Measurements from ENCODE around the gene COA1.
"Not testable (repeated sequence)": the region's sequence is repeated elsewhere in the genome, so short reads cannot be mapped to it uniquely, and the experiment has no call there.

The COA1 gene

DNA sequence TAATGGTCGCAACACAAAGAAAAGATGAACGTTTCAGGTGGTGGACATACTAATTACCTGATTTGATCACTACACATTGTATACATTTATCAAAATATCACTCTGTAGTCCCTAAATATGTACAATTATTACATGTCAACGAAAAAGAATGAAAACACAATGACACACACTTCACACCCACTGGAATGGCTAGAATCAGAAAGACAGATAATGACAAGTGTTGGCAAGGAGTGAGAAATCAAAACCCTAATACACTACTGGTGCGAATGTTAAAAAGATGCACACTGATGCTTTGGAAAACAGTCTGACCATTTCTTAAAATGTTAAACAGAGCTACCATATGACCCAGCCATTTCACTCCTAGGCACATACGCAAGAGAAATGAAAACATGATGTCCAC lies 2.3 kb downstream of the COA1 start:
- DNase-seq (ENCODE audit: low read depth in 2 of 2): no peak

- no peak for DNase-seq (ENCODE audit: low read depth in 2 of 2)
These were observed 2.9 kb downstream of the COA1 start for GRCh38 chr7:43726466-43726865.

DNA sequence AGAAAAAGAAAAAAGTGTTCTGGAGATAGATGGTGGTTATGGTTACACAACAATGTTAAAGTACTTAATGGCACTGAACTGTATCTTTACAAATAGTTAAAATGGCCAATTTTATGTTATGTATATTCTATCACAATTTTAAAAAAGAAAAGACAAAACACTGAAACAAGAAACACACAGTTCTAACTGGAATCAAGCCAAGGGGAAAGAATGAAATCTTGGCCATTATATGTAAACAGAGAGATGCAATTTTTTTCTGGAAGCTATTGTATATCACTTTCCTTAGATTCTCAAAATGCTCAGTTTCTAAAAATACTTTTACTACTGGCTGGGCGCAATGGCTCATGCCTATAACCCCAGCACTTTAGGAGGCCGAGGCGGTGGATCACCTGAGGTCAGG lies 4.1 kb downstream of the COA1 start:
- no peak for DNase-seq (ENCODE audit: low read depth in 2 of 2)

DNA sequence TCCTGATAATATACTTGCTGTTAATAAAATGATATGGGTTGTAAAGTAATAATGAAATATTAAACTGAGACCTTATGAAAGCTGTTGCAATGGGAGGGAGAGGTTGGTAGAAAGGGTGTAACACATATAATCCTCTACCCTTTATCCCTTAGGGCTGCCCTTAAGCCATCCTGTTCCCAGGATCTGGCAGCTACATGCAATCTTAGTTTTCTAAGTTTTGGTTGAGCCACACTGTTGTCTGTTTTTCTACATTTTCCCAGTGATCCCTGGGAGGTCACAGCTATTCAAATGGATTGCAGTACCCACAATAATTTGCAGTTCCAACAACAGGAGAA lies 6.3 kb downstream of the COA1 start:
- no peak for DNase-seq (ENCODE audit: low read depth in 2 of 2)

DNA sequence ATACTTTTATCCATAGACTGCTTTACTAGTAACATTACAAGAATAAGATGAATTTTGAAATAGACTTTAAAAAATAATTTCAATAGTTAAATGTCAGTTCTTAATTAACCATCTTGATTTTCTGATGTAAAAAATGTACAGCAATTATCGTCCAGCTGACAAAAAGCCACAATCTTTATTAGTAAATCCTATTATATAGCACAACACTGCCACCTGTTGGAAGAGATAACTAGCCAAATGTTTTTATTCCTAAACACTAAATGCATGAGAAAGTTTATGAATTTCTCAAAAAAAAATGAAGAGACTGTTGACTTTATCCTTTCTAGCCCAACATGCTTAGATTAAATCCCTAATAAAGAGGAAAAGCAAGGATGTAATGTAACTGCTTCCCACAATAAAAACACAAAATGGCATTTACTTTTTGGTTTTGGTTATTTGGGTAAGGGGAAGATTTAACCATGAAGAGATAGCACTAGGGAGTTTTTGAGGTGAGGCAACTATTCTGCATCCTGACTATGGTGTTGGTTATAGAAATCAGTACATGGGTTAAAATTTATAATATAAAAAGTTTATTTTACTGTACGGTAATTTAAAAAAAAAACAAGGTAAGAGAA lies 8.0 kb downstream of the COA1 start:
- DNase-seq (ENCODE audit: low read depth in 2 of 2): no peak

DNA sequence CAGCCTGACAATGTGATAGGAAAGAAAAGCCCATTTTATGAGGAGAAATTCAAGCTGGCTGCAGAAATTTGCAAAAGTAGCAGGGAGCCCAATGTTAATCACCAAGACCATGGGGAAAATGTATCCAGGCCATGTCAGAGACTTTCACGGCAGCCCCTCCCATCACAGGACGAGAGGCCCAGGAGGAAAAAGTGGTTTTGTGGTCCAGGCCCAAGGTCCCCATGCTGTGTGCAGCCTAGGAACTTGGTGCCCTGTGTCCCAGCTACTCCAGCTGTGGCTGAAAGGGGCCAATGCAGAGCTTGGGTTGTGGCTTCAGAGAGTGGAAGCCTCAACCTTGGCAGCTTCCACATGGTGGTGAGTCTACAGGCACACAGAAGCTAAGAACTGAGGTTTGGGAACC lies 12.7 kb downstream of the COA1 start:
- DNase-seq (ENCODE audit: low read depth in 2 of 2): no peak

- DNase-seq (ENCODE audit: low read depth in 2 of 2): not testable (repeated sequence)
These were observed 13.4 kb downstream of the COA1 start for GRCh38 chr7:43715966-43716365.

- no peak for DNase-seq (ENCODE audit: low read depth in 2 of 2)
These were observed 17.8 kb downstream of the COA1 start for GRCh38 chr7:43711503-43711902.

DNA sequence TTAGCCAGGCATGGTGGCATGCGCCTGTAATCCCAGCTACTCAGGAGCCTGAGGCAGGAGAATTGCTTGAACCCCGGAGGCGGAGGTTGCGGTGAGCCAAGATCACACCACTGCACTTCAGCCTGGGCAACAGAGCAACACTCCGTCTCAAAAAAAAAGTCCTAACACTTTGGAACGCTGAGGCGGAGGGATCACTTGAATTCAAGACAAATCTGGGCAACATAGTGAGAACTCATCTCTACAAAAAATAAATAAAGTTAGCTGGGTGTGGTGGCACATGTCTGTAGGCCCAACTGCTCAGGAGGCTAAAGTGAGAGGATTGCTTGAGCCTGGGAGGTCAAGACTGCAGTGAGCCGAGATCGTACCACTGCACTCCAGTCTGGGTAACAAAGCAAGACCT lies 21.3 kb downstream of the COA1 start:
- not testable (repeated sequence) for DNase-seq (ENCODE audit: low read depth in 2 of 2)

DNA sequence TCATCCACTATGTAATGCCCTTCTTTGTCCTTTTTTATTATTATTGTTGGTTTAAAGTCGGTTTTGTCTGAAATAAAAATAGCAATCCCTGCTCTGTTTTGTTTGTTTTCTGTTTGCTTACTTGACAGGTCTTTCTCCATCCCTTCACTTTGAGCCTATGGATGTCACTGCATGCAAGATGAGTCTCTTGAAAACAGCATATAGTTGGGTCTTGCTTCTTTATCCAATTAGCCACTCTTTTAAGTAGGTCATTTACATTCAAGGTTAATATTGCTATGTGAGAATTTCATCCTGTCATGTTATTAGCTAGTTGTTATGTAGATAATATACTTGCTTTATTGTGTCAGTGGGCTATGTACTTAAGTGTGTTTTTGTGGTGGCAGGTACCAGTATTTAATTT lies 25.8 kb downstream of the COA1 start:
- DNase-seq (ENCODE audit: low read depth in 2 of 2): no peak

DNA sequence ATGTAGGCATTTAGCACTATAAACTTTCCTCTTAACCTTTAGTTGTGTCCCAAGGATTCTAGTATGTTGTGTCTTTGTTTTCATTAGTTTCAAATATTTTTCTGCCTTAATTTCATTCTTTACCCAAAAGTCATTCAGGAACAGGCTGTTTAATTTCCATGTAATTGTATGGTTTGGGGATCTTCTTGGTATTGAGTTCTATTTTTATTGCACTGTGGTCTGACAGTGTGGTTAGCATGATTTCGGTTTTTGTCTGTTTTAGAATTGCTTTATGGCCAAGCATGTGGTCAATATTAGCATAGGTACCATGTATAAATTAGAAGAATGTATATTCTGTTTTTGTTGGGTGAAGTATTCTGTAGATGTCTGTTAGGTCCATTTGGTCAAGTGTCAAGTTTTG lies 26.3 kb downstream of the COA1 start:
- no peak for DNase-seq (ENCODE audit: low read depth in 2 of 2)

DNA sequence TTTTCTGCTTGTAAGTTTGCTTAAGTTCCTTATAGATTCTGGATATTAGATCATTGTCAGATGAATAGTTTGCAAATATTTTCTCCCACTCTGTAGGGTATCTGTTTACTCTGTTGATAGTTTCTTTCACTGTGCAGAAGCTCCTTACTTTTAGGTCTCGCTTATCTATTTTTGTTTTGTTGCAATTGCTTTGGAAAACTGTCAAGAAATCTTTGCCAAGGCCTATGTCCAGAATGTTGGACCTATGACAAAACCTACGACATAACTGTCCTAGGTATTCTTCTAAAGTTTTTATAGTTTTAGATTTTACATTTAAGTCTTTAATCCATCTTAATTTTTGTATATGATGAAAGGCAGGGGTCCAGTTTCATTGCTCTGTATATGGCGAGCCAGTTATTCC lies 27.4 kb downstream of the COA1 start:
- no peak for DNase-seq (ENCODE audit: low read depth in 2 of 2)

- no peak for DNase-seq (ENCODE audit: low read depth in 2 of 2)
These were observed 27.8 kb downstream of the COA1 start for GRCh38 chr7:43701500-43701854.

GRCh38 chr7:43700646-43701499 lies 28.4 kb downstream of the COA1 start:
- DNase-seq (ENCODE audit: low read depth in 2 of 2): no peak

DNA sequence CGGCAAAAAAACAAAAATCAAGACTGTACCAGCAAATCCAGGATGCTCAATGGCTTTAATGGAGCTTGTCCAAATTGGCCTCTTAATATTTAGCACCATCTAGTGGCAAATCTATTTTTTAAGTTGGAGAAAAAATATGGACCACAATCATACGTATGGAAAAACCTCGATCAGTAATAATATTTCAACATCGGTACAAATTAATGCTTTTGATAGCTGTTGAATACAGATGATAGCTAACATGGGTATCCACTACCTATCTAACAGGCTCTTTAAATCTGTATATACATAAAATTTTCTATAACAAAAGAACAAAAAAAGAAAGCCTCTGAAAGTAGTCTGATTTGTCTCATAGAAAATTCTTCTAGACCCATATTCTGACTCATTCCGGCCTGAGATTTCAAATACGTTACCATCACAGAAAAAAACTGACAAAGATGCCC lies 29.2 kb downstream of the COA1 start:
- DNase-seq (ENCODE audit: low read depth in 2 of 2): no peak

DNA sequence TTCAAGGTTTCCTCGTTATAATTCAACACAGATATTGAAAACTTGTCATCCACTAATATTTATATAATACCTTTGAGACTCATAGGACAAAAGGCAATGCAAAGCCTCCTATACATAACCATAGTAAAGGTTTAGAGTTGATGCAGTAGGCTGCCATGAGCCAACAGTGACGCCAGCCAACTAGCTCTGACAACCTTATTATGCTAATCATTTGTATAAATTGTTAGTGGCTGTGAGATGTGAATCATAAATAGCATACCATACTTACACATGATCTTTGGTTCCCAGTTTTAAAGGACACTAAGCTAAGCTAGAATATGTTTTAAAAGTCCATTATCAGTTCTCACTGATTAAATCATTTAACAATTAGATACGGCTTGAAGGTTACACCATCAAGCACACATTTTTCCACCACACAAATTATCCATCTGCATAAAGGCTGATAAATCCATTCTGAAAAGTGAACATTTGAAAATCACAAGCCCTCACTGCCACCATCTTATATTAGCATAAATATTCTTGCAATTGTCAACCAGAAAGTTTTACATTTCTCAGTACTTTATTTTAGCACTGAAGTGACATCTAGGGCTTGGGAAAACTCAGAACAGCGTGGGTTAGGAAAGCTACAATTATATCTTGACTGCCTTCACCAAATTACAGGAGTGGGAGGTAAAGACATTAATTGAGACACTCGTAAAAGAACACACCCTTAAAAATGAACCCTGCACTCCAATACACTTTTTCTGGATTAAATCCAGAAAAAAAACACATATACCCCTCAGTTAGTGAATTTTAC lies 30.7 kb downstream of the COA1 start:
- DNase-seq (ENCODE audit: low read depth in 2 of 2): no peak

- no peak for DNase-seq (ENCODE audit: low read depth in 2 of 2)
These were observed 31.6 kb downstream of the COA1 start for GRCh38 chr7:43697690-43698089.

GRCh38 chr7:43695365-43695764 lies 34.0 kb downstream of the COA1 start:
- DNase-seq (ENCODE audit: low read depth in 2 of 2): no peak

DNA sequence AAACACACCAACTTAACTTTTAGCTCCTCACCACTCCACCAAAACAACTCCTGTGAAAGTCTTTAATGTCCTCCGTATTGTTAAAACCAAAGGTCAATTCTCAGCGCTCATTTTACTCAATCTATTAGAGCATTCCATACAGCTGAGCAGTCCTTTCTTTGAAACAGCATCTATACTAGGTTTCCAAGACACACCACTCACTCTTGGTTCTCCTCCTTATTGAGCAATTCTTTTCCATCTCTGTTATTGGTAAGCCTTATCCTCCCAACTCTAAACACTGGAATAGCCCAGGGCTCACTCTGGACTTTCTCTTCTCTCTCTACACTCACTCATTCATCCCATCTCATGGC lies 34.9 kb downstream of the COA1 start:
- no peak for DNase-seq (ENCODE audit: low read depth in 2 of 2)

GRCh38 chr7:43693687-43694398 lies 35.5 kb downstream of the COA1 start:
- DNase-seq (ENCODE audit: low read depth in 2 of 2): no peak

DNA sequence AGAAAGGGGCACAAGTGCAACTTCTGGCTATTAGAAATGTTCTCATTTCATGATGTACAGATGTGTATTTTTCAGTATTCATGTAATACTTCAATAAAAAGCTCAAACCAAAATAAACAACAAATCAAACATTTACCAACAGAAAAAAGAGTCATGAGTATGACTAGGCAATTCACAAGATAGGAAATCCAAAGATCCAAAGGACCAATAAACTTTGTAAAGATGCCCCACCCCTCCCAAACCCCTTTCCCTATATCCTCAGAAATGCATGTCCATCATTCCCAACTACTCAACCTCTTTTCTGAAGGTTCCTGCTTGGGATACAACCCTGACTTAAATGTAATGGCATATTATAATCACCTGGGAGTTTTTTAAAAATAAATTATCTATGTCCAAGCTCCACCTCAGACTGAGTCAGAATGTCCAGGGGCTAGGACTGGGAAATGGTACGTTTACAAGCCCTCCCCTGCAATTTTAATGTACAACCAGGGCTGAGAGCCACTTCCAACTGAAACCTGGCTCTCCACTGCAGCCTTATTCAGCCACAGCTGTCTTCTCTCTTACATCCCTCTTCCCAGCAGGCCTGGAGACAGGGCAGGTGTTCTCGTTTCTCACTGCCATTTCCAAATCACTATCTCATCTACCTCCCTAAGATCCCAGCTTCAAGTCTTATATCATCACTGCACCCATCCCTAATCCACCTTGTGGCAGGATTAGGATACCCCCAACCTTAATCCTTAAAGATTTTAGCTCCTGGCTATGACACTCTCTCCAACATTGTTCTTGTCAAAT lies 36.5 kb downstream of the COA1 start:
- DNase-seq (ENCODE audit: low read depth in 2 of 2): no peak

- DNase-seq (ENCODE audit: low read depth in 2 of 2): no peak
These were observed 37.7 kb downstream of the COA1 start for GRCh38 chr7:43691611-43692010.
